Measurements from ENCODE around the gene CACNA2D1. TPM values are rescaled to one million over a fixed set of nuclear protein-coding genes. Genes with fewer than 3 reads are reported as not detected.

Gene CACNA2D1
- total and polyA plus RNA-seq, 12 donors = 10.5 to 60.9 (median 35.9) TPM

- Histone ChIP-seq H3K27me3 (no peaks in the 10 kb centered on the region), H3K27ac (no peak overlapping the region), H3K4me3 (no peak overlapping the region), H3K4me1 (replicated peaks in 1 of 2) (no peaks in the 10 kb centered on the region), H3K36me3 (replicated peaks in 1 of 2) (no peaks in the 10 kb centered on the region), H3K9me3 (replicated peaks in 1 of 3) (no peaks in the 10 kb centered on the region)
- intact Hi-C loops (cut with DNase I) = no loop called here
- 78 to 86% (median 82%) methylated on average over 2 of the region's 2 CpGs for WGBS, 4 donors
- TF ChIP-seq CTCF (IDR thresholded peaks at IDR 0.05) = no peak
- TF ChIP-seq POLR2A (IDR thresholded peaks at IDR 0.05) = no peak
- no peak for DNase-seq
These were observed 85.5 kb downstream of the CACNA2D1 start for GRCh38 chr7:82358009-82358578.

DNA sequence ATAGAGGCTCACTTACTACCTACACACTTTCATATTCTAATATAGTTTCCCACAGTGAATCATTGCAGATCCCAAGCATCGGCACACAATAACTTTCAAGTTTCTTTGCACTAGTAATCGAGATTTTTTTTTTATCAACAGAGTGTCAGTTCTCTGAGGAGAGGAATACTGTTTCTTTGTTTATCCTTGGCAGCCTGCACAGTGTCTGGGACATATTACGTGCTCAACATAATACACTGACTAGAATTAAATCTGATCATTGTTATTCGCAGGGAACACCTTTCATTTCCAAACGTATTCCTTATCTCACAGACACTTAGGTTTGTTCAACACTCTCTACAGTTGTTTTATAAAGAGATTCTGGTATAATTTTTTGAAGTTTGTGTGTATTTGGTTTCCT lies 95.3 kb downstream of the CACNA2D1 start:
- no peaks in the 10 kb centered on the region for H3K27me3 ChIP-seq
- H3K9me3 ChIP-seq (replicated peaks in 1 of 3) = no peaks in the 10 kb centered on the region
- no peak for DNase-seq
- WGBS, 4 donors = 72 to 81% (median 76%) methylated on average over 5 of the region's 5 CpGs
- no peak overlapping the region for H3K27ac ChIP-seq
- no peak for TF ChIP-seq POLR2A (IDR thresholded peaks at IDR 0.05)
- TF ChIP-seq CTCF (IDR thresholded peaks at IDR 0.05) = no peak
- no peaks in the 10 kb centered on the region for H3K36me3 ChIP-seq (replicated peaks in 1 of 2)
- H3K4me3 ChIP-seq = peak overlapping the region in 1 of 4 donors; percentile 10
- H3K4me1 ChIP-seq (replicated peaks in 1 of 2) = no peaks in the 10 kb centered on the region
- intact Hi-C loops (cut with DNase I) = no loop called here

- TF ChIP-seq POLR2A (IDR thresholded peaks at IDR 0.05) (no peak), CTCF (IDR thresholded peaks at IDR 0.05) (no peak)
- WGBS, 4 donors = 90 to 95% (median 92%) methylated on average over 1 of the region's 1 CpG
- Histone ChIP-seq H3K27ac (no peak overlapping the region), H3K4me3 (no peak overlapping the region), H3K4me1 (replicated peaks in 1 of 2) (no peaks in the 10 kb centered on the region), H3K9me3 (replicated peaks in 1 of 3) (no peaks in the 10 kb centered on the region), H3K36me3 (replicated peaks in 1 of 2) (no peaks in the 10 kb centered on the region), H3K27me3 (no peaks in the 10 kb centered on the region)
- intact Hi-C loops (cut with DNase I) = no loop called here
- DNase-seq = no peak
These were observed 95.8 kb downstream of the CACNA2D1 start for GRCh38 chr7:82347808-82348207.

- Histone ChIP-seq H3K4me3 (no peak overlapping the region), H3K27ac (no peak overlapping the region), H3K9me3 (replicated peaks in 1 of 3) (no peaks in the 10 kb centered on the region), H3K36me3 (replicated peaks in 1 of 2) (no peaks in the 10 kb centered on the region), H3K27me3 (no peaks in the 10 kb centered on the region), H3K4me1 (replicated peaks in 1 of 2) (no peaks in the 10 kb centered on the region)
- DNase-seq = no peak
- intact Hi-C loops (cut with DNase I) = no loop called here
- no peak for TF ChIP-seq POLR2A (IDR thresholded peaks at IDR 0.05)
These were observed 97.7 kb downstream of the CACNA2D1 start for GRCh38 chr7:82345886-82346285.

DNA sequence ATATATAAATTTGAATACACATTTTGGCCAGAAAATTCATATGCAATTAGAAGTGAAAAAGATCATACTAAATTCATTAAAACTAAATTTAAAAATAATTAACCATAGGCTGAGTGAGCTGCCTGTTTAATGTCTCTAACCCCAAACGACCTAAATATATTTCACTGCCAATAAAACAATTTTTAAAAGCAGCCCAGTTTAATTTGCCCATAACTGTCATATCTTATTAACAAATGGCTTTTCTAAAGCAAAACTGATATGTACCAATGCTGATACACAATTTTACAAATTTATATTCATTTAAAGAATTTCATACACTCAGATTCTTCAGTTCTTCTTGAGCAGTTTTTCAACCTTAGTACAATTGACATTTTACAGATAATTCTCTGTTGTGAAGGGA lies 99.9 kb downstream of the CACNA2D1 start:
- intact Hi-C loops (cut with DNase I) = no loop called here
- no peak for DNase-seq
- no peak for TF ChIP-seq POLR2A (IDR thresholded peaks at IDR 0.05)
- no peak for TF ChIP-seq CTCF (IDR thresholded peaks at IDR 0.05)
- Histone ChIP-seq H3K9me3 (replicated peaks in 1 of 3) (no peaks in the 10 kb centered on the region), H3K4me1 (replicated peaks in 1 of 2) (no peaks in the 10 kb centered on the region), H3K27ac (no peak overlapping the region), H3K27me3 (no peaks in the 10 kb centered on the region), H3K4me3 (no peak overlapping the region), H3K36me3 (replicated peaks in 1 of 2) (no peaks in the 10 kb centered on the region)
- 54 to 73% (median 62%) methylated on average over 1 of the region's 1 CpG for WGBS, 4 donors
